Fibroblast of the aortic adventitia (primary cell): ENCODE results near the gene KLK8. TPM values are rescaled to one million over a fixed set of nuclear protein-coding genes. Genes with fewer than 3 reads are reported as not detected.

Experiments used
- DNase-seq: peaks from one replicate; pipeline ENCODE4 v3.0.0-alpha.2; 2010; ENCODE audit warnings: low read depth
- H3K4me3 ChIP-seq: 2 replicates; pipeline ENCODE4 v1.5.1; 2011; ENCODE audit warnings: low read depth, mild to moderate bottlenecking, control low read depth, low read length, moderate library complexity
- CTCF ChIP-seq: IDR thresholded peaks from 2 replicates; pipeline ENCODE4 v1.5.1; 2011; ENCODE audit warnings: mild to moderate bottlenecking, low read length, control low read depth, inconsistent platforms; ENCODE audit not compliant: insufficient read depth
- total RNA-seq: library from RNA; depleted of rRNA; stranded (reverse); fragments of >200 nt; gene quantifications from 2 replicates; pipeline ENCODE4 v1.2.3, GENCODE V29; 2012; ENCODE audit warnings: low replicate concordance

Gene KLK8
- total RNA-seq, 1 donor = not detected

- TF ChIP-seq CTCF = no peak
- no peak for DNase-seq
- no peak within 1 kb of the TSS for H3K4me3 ChIP-seq
Observed at GRCh38 chr19:50952910-50953309, 48.5 kb downstream of the KLK8 start, which contains the start of gene KLK5. KLK5 (minus strand) TSS chr19:50953038; CDS start chr19:50952657, 381 bp downstream.

- no peak for DNase-seq
- no peak for TF ChIP-seq CTCF
- H3K4me3 ChIP-seq = no peak overlapping the region
Observed at GRCh38 chr19:50949861-50950260, 51.5 kb downstream of the KLK8 start.

- no peak for TF ChIP-seq CTCF
- H3K4me3 ChIP-seq = no peak overlapping the region
- DNase-seq = no peak
Observed at GRCh38 chr19:50947123-50947522, 54.3 kb downstream of the KLK8 start.

Other genes starting within 250 kb of the KLK8 start
- not detected in 2 replicates for gene GPR32, start 231.1 kb downstream of the KLK8 start, total RNA-seq
- not detected in 2 replicates for gene ACP4, start 211.2 kb downstream of the KLK8 start, total RNA-seq
- gene KLK1, start 177.8 kb downstream of the KLK8 start, total RNA-seq = not detected in 2 replicates
- gene KLK15, start 168.0 kb downstream of the KLK8 start, total RNA-seq = not detected in 2 replicates
- gene KLK3, start 146.7 kb downstream of the KLK8 start, total RNA-seq = not detected in 2 replicates
- gene KLK2, start 128.2 kb downstream of the KLK8 start, total RNA-seq = not detected in 2 replicates
- not detected in 2 replicates for gene KLK4, start 90.2 kb downstream of the KLK8 start, total RNA-seq
- gene KLK5, start 48.6 kb downstream of the KLK8 start, total RNA-seq = 0.99 TPM in 1 of 2 replicates, not detected in the other
- gene KLK6, start 32.0 kb downstream of the KLK8 start, total RNA-seq = not detected in 2 replicates
- 0.18 TPM in 1 of 2 replicates, not detected in the other for gene KLK7, start 17.7 kb downstream of the KLK8 start, total RNA-seq
- gene KLK10, start 18.1 kb upstream of the KLK8 start, total RNA-seq = 0.27 TPM in 1 of 2 replicates, not detected in the other
- not detected in 2 replicates for gene KLK11, start 25.0 kb upstream of the KLK8 start, total RNA-seq
- gene KLK12, start 33.4 kb upstream of the KLK8 start, total RNA-seq = not detected in 2 replicates
- not detected in 2 replicates for gene KLK13, start 63.5 kb upstream of the KLK8 start, total RNA-seq
- gene KLK14, start 81.3 kb upstream of the KLK8 start, total RNA-seq = not detected in 2 replicates
- 3.2 and 6.4 TPM in 2 replicates for gene CTU1, start 106.8 kb upstream of the KLK8 start, total RNA-seq
- gene SIGLEC9, start 123.3 kb upstream of the KLK8 start, total RNA-seq = 0.09 TPM in 1 of 2 replicates, not detected in the other
- gene SIGLEC7, start 140.7 kb upstream of the KLK8 start, total RNA-seq = 0.41 TPM in 1 of 2 replicates, not detected in the other
- gene CD33, start 223.5 kb upstream of the KLK8 start, total RNA-seq = not detected in 2 replicates
- gene SIGLECL1, start 249.5 kb upstream of the KLK8 start, total RNA-seq = not detected in 2 replicates